KMS-11 (cell line): Measurements from ENCODE around the gene CES4A.

ENCODE experiments used
- H2AFZ ChIP-seq: fragments of 200-600 bp; sonication (generic); 2 replicates; pipeline ENCODE4 v1.6.1; 2016; ENCODE audit warnings: antibody characterized with exemption, mixed run types, low read depth
- H3K27ac ChIP-seq: fragments of 200-600 bp; sonication (generic); 2 replicates; pipeline ENCODE4 v1.6.1; 2016; ENCODE audit warnings: mild to moderate bottlenecking, mixed run types
- H3K27me3 ChIP-seq: fragments of 200-600 bp; sonication (generic); 2 replicates; pipeline ENCODE4 v1.6.1; 2017; ENCODE audit warnings: mild to moderate bottlenecking, low read depth, mixed run types, moderate library complexity; ENCODE audit not compliant: insufficient read depth
- H3K36me3 ChIP-seq: fragments of 200-600 bp; sonication (generic); 2 replicates; pipeline ENCODE4 v1.6.1; 2017; ENCODE audit warnings: mild to moderate bottlenecking, mixed run types; ENCODE audit not compliant: insufficient read depth
- H3K4me1 ChIP-seq: fragments of 200-600 bp; sonication (generic); 2 replicates; pipeline ENCODE4 v1.6.1; 2016; ENCODE audit warnings: mild to moderate bottlenecking, low read depth, mixed run types; ENCODE audit not compliant: poor library complexity, severe bottlenecking
- H3K4me2 ChIP-seq: fragments of 200-600 bp; sonication (generic); 2 replicates; pipeline ENCODE4 v1.7.0; 2016; ENCODE audit warnings: mild to moderate bottlenecking, mixed run types
- H3K4me3 ChIP-seq: fragments of 200-600 bp; sonication (generic); IDR thresholded peaks from 2 replicates; pipeline ENCODE4 v1.6.1; 2017; ENCODE audit warnings: low read depth, low read length, mixed read lengths; ENCODE audit not compliant: insufficient read depth
- H3K79me2 ChIP-seq: fragments of 200-600 bp; sonication (generic); 2 replicates; pipeline ENCODE4 v1.6.1; 2016; ENCODE audit warnings: low read depth, mixed run types; ENCODE audit not compliant: insufficient read depth
- H3K9ac ChIP-seq: fragments of 200-600 bp; sonication (generic); 2 replicates; pipeline ENCODE4 v1.6.1; 2016; ENCODE audit warnings: mild to moderate bottlenecking, mixed run types
- H4K20me1 ChIP-seq: fragments of 200-600 bp; sonication (generic); 2 replicates; pipeline ENCODE4 v1.6.1; 2016; ENCODE audit warnings: mild to moderate bottlenecking, mixed run types; ENCODE audit not compliant: insufficient read depth
- CTCF ChIP-seq: fragments of 200-600 bp; sonication (generic); conservative IDR thresholded peaks from 2 replicates; pipeline ENCODE4 v1.6.1; 2017; ENCODE audit warnings: low read depth, mild to moderate bottlenecking, antibody characterized with exemption, low read length, moderate library complexity, mixed read lengths

CES4A gene

GRCh38 chr16:67000384-67001351 is 12.3 kb downstream of the CES4A start:
- H3K27ac ChIP-seq, result peak overlapping the region; percentile 32; the same call in 1 of the 2 replicates
- H3K4me1 ChIP-seq, result no peaks in the 10 kb centered on the region
- H3K27me3 ChIP-seq, result no peaks in the 10 kb centered on the region
- no peaks in the 10 kb centered on the region for H3K79me2 ChIP-seq
- peak overlapping the region; percentile 32; the same call in 1 of the 2 replicates for H3K9ac ChIP-seq
- H3K4me3 ChIP-seq, result no peak overlapping the region
- H3K4me2 ChIP-seq, result peak overlapping the region; percentile 76
- peak overlapping the region; percentile 90 for H2AFZ ChIP-seq
- TF ChIP-seq CTCF, result no peak
- H3K36me3 ChIP-seq, result no peaks in the 10 kb centered on the region
- no peaks in the 10 kb centered on the region for H4K20me1 ChIP-seq

GRCh38 chr16:67001726-67002125 is 13.3 kb downstream of the CES4A start:
- Histone ChIP-seq H3K36me3 (no peaks in the 10 kb centered on the region), H4K20me1 (no peaks in the 10 kb centered on the region), H3K9ac (no peak overlapping the region), H3K79me2 (no peaks in the 10 kb centered on the region), H3K4me3 (no peak overlapping the region), H3K4me2 (no peak overlapping the region), H3K4me1 (no peaks in the 10 kb centered on the region), H3K27ac (no peak overlapping the region), H3K27me3 (no peaks in the 10 kb centered on the region), H2AFZ (no peak overlapping the region)
- no peak for TF ChIP-seq CTCF

- H3K4me1 ChIP-seq, result no peaks in the 10 kb centered on the region
- no peaks in the 10 kb centered on the region for H3K79me2 ChIP-seq
- no peak overlapping the region for H2AFZ ChIP-seq
- no peak overlapping the region for H3K4me2 ChIP-seq
- TF ChIP-seq CTCF, result no peak
- no peaks in the 10 kb centered on the region for H3K36me3 ChIP-seq
- H3K27ac ChIP-seq, result no peak overlapping the region
- no peaks in the 10 kb centered on the region for H4K20me1 ChIP-seq
- H3K27me3 ChIP-seq, result no peaks in the 10 kb centered on the region
- no peak overlapping the region for H3K9ac ChIP-seq
- H3K4me3 ChIP-seq, result no peak overlapping the region
These were observed 18.7 kb downstream of the CES4A start for GRCh38 chr16:67006930-67007658.

- H3K27me3 ChIP-seq, result peaks cover 3% of the 10 kb centered on the region
- no peak overlapping the region for H3K9ac ChIP-seq
- no peak overlapping the region for H3K4me2 ChIP-seq
- H3K36me3 ChIP-seq, result no peaks in the 10 kb centered on the region
- no peak overlapping the region for H2AFZ ChIP-seq
- no peaks in the 10 kb centered on the region for H3K79me2 ChIP-seq
- H4K20me1 ChIP-seq, result no peaks in the 10 kb centered on the region
- H3K27ac ChIP-seq, result no peak overlapping the region
- H3K4me1 ChIP-seq, result peaks cover under 1% of the 10 kb centered on the region
- TF ChIP-seq CTCF, result no peak
- H3K4me3 ChIP-seq, result no peak overlapping the region
These were observed 20.8 kb downstream of the CES4A start for GRCh38 chr16:67009158-67009557.
